Amygdala (tissue), 56 donors: Measurements from ENCODE around the gene TGM2.
"Not testable (repeated sequence)": the region's sequence is repeated elsewhere in the genome, so short reads cannot be mapped to it uniquely, and the experiment has no call there.

ENCODE experiments used
- DNase-seq, 56 donors: peaks; one replicate each; lab custom pipeline; 2025; lab: John Stamatoyannopoulos, UW

Gene TGM2

DNA sequence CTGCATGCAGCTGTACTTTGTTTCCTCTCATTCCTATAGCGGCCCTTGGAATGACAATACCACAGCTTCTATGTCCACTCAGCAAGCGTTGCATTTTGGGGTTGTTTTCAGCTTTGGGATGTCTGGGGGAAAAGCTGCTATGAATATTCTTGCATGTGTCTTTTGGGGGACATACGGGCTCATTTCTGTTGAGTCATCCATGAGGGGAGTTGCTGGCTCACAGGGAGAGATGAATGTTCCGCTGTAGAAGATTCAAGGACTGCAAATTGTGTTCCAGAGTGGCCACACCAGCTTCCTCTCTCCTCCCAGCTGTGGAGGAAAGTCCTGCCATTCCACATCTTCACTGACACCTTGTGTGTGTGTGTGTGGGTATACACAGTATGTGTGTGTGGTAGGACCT is 43.3 kb downstream of the TGM2 start:
- DNase-seq, result no peak

DNA sequence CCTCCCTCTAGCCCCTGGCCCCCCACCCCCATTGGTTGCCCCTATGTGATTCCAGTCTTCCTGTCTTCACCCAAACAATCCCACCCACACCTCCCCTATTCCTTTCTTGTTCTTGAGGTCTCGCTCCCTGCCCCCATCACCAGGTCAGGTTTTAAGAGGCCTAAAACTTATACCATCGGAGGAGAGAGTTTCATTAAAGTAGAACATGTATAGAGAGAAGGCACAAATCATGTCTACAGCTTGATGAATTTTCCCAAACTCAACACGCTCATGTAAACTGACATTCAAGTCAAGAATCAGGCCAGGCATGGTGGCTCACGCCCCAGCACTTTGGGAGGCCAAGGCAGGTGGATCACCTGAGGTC is 44.5 kb downstream of the TGM2 start:
- no peak for DNase-seq

GRCh38 chr20:38119446-38119845 is 45.6 kb downstream of the TGM2 start:
- DNase-seq, result no peak

DNA sequence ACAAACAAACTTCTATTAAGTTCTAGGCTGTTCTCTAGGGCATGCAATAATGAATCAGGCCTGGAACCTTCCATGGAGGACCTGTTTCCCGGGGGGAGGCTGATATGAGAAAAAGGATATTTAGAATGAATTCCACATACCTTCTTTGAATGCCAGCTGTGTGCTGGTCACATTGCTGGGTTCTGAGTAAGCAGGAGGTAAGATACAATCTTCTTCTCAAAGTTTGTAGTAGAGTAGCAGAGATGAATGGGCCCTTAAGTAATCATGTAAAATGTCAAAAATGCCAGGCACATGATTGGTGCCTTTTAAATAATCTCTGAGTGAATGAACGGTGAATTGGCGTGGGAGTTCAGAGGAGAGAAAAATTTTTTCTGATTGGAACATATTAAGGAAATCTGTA is 47.4 kb downstream of the TGM2 start:
- no peak for DNase-seq

GRCh38 chr20:38117205-38117604 is 47.9 kb downstream of the TGM2 start:
- no peak for DNase-seq

- DNase-seq, result no peak
These were observed 48.5 kb downstream of the TGM2 start for GRCh38 chr20:38116409-38117165.

GRCh38 chr20:38115896-38116295 is 49.2 kb downstream of the TGM2 start:
- DNase-seq, result no peak

DNA sequence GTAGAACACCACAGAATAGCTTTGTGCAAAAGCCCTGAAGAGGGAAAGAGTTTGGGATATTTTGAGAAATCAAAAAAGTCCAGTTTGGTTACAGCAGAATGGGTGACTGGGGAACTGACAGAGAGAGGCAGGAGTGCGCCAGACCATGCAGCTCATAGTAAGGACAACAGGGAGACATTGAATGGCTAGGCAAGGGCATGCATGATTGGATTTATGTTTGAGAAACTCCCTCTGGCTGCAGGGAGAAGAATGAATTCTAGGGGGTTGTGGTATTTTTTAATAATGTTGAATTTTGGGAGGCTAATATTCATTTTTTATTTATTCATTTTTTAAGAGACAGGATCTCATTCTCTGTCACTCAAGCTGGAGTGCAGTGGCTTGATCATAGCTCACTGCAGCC is 49.9 kb downstream of the TGM2 start:
- DNase-seq, result no peak

DNA sequence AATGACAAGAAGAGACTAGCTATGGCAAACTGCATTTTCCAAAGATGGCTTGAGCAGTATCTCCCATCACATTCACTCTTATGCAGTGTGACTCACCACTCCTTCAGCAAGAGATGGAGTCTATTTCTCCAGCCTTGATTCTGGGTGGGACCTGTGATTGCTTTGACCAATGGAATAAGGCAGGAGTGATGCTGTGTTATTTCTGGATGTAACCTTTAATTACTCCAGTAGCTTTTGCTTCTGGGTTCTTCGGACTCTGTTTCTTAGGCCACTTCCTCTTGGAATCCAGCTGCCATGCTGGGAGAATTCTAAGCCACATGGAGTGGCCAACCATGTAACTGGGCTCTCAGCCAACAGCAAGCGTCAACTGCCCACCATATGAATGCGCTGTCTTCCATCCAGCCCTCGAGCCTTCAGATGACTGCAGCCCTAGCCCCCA is 50.7 kb downstream of the TGM2 start:
- DNase-seq, result no peak

DNA sequence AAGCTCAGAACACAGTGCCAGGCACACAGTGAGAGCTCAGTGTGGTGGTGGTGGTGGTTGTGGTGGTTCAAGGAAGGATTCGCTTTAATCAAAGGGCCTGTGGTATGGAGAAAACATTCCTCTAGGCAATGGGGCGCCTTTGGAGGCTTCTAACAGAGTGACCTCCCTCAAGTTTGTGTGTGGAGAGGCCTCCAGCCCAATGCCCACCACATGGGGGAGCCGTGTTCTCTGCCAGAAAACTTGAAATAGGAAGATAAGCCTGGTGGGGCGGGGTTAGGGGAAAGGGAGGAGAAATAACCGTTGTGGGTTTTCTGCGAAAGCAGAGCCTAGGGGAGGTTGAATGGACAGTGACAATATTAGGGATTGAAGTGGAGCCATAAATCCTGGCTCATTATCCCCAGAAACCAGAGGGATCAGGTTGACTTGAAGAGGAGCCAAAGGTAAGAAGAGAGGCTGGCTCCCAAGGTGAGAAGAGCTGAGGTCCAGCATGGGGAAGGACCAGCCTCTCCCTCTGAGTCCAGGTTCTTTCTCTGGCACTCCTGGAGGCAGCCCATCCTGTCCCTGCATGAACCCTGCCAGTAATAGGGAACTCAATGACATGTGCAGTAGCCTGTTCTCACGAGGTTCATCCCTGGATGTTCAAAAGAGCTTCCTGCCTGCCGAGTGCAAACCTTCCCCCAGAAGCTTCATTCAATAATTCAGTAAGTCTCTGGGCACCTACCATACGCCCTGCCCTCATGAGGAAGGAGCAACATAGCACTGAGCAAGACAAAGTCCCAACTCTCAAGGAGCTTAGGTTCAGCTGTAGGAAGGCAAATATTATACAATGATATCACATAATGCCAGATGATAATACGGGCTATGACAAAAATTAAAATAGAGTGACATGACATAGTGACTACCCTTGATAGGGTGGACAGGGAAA is 51.4 kb downstream of the TGM2 start:
- DNase-seq, result no peak

GRCh38 chr20:38112930-38113294 is 52.2 kb downstream of the TGM2 start:
- DNase-seq, result no peak

DNA sequence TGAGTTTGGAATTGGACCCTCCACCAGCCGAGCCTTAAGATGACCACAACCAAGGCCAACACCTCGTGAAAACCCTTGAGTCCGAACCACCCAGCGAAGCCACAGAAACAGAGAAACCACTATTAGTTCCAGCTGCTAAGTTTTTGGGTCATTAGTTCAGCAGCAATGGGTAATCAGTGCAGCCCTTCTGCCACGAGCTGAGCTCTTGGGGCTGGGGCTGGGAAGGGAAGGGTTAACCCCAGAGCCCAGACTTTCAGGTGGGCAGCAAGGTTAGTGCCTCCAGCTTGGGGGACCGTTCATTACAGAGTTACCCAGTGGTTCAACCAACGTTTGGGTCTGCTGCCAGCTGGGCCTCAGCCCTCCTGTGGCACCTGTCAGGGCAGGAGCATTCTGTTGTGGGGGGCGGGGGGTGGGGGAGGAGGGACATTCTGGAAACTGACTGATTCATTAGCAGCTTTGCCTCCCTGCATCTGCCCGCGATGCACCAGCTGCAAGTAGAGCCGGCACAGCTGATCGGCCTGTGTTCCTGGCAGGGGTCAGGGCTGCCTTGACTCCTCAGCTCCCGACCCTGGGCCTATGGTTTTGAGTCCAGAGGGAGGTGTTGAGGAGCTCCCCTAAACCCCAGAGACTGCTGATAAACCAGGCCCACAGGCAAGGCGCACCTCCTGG is 52.7 kb downstream of the TGM2 start:
- DNase-seq, result no peak

DNA sequence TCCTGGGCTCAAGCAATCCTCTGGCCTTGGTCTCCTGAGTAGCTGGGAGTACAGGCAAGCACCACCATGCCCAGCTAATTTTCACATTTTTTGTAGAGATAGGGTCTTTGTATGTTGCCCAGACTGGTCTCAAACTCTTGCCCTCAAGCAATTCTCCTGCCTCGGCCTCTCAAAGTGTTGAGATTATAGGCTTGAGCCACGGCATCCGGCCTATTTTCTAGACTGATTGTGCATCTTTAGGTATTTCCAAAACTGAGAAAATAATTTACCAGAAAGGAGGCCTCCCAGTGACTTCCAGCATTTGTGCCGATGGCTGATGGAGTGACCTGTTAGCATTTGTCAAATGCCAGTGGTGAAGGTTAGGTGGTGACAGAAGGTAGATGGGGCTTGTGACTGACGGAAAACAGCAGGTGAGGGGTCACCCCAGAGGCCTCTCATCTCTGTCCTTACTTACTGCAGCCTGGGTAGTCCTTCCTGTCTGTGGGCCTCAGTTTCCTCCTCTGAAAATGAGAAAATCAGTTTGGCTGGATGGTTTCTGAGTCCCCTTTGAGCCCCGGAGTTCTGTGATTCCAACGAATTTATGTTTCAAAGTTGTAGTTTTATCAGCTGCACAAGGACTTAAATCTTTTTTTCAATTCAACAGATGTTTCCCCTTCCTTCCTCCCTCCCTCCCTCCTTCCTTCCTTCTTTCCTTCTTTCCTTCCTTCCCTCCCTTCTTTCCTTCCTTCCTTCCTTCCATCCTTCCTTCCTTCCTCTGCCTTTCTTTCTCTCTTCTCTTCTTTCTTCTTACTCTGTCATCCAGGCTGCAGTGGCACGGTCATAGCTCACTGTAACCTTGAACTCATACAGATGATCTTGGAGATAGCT is 53.5 kb downstream of the TGM2 start:
- DNase-seq, result no peak

- DNase-seq, result no peak
These were observed 54.4 kb downstream of the TGM2 start for GRCh38 chr20:38110525-38111178.

DNA sequence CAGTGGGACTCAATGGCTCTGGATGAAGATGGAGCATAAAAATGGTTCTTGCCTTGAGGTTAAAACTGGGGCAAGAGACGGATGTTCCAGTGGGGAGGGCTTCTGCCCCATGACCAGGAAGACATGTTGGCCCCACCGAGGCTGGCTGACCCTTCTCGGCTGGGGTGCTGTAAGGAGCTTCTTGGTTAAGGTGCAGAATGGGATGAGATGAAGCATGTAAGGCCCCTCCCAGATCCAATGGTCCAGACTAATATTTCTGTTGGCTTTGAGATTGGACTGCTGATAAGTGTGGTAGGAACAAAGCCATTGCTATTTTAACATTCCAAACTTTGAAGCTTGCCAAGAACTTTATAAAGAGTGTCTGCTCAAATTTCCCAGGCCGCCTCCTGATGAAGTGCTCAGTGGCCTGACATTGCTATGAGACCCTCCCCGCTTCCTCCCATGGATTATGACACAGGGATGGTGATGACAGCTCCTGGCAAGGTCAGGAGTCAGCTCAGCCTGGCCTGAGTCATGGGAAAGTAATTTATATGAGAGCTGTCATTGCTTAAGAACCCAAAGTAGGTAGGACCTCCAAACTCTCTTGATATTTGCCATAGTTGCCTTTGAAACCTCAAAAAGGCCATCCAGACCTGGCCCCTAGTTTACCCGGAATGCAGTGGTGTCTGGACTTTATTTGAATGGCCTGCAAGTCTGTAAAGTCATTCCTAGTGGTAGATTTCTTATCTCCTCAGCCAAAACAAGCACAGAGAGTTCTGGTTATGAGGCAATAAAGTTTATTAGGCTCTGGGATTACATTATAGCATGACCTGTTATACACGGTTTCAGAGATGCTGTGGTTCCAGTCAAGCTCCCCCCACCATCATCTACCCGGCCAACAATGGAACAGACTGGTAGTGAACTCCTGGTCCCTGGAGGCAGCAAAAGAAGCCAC is 55.2 kb downstream of the TGM2 start:
- no peak for DNase-seq

DNA sequence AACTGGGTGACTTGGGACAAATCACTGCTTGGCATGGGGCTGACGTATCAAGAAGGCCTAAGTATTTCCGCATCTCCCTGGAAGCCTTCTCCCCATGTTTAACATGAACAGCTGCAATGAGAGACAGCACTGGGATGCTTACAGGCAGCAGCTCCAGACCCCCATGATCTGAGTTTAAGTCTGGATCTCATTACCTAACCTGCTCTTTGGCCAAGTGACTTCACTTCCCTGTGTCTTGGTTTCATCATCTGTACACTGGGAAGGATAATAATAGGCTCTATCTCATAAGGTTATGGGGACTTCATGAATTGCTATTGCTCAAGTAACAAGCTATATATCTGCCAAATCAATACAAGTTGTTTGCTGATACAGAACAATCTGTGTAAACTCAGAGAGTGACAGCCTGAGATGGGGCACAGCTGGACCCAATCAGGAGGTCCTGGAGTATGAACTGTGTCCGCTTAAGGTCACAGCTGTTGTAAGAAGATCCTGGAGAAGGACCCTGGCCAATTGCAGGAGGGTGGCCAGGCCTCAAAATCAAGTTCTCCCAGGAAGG is 56.0 kb downstream of the TGM2 start:
- DNase-seq, result no peak

- DNase-seq, result no peak
These were observed 56.6 kb downstream of the TGM2 start for GRCh38 chr20:38108438-38108985.

- not testable (repeated sequence) for DNase-seq
These were observed 57.2 kb downstream of the TGM2 start for GRCh38 chr20:38107916-38108315.
